Lung (tissue), 12 donors: ENCODE results near the gene PARD3B. TPM values are rescaled to one million over a fixed set of nuclear protein-coding genes. Genes with fewer than 3 reads are reported as not detected.

Experiments
- ATAC-seq: fragments of 200-7000 bp; cut with Tn5 transposase; one replicate; pipeline ENCODE4 v1.9.1; 2020; ENCODE audit warnings: moderate number of reproducible peaks; ENCODE audit not compliant: insufficient read depth, low FRiP score
- DNase-seq, 3 donors: peaks; one replicate each; pipeline ENCODE4 v3.0.0-alpha.2; 2013 to 2017
- H3K27ac ChIP-seq, 2 donors: one replicate each; pipeline ENCODE4 v1.5.1; 2013; ENCODE audit warnings: mild to moderate bottlenecking in 2 of 2, moderate library complexity in 2 of 2, control low read depth in 1 of 2, inconsistent platforms in 1 of 2, low read depth in 1 of 2, low read length in 1 of 2
- H3K27me3 ChIP-seq, 3 donors: one replicate each; pipeline ENCODE4 v1.5.1; 2013; ENCODE audit warnings: low read length in 2 of 3; ENCODE audit not compliant: control insufficient read depth in 3 of 3, insufficient read depth in 3 of 3
- H3K36me3 ChIP-seq, 4 donors: one replicate each; pipeline ENCODE4 v1.5.1; 2013; ENCODE audit warnings: low read length in 4 of 4, mild to moderate bottlenecking in 1 of 4, moderate library complexity in 1 of 4; ENCODE audit not compliant: control insufficient read depth in 4 of 4, insufficient read depth in 4 of 4
- H3K4me1 ChIP-seq, 5 donors: one replicate each; pipeline ENCODE4 v1.5.1; 2013; ENCODE audit warnings: low read length in 5 of 5, mild to moderate bottlenecking in 2 of 5, moderate library complexity in 1 of 5; ENCODE audit not compliant: control insufficient read depth in 5 of 5, insufficient read depth in 5 of 5
- H3K4me3 ChIP-seq: one replicate; pipeline ENCODE4 v1.5.1; 2013; ENCODE audit warnings: mild to moderate bottlenecking, control low read depth, moderate library complexity
- H3K9ac ChIP-seq, 2 donors: one replicate each; pipeline ENCODE4 v1.5.1; 2013; ENCODE audit warnings: low read length in 2 of 2, control low read depth in 1 of 2; ENCODE audit not compliant: insufficient read depth in 1 of 2
- H3K9me3 ChIP-seq, 4 donors: one replicate each; pipeline ENCODE4 v1.5.1; 2013; ENCODE audit warnings: low read length in 3 of 4, mild to moderate bottlenecking in 1 of 4, moderate library complexity in 1 of 4; ENCODE audit not compliant: control insufficient read depth in 4 of 4, insufficient read depth in 3 of 4
- WGBS, 2 donors: extraction: QIAGEN DNeasy Blood & Tissue Kit; methylation state at CpG; one replicate each; pipeline ENCODE4 v1.1.7; 2013; 5-methylcytosine and 5-hydroxymethylcytosine counted together
- polyA plus RNA-seq, 2 donors: library from polyadenylated mRNA; stranded (reverse); fragments of 200-250 nt; gene quantifications; one replicate each; pipeline ENCODE4 v1.2.1, GENCODE V29; 2013
- total RNA-seq, 2 donors: library from RNA; depleted of rRNA in 1 of 2; stranded (reverse); fragments of >200 nt in 1 of 2; gene quantifications; one replicate each; pipeline ENCODE4 v1.2.1, GENCODE V29; 2014 to 2021
- TF ChIP-seq, protein P1 (sequence below): IDR thresholded peaks from 2 replicates; pipeline ENCODE4 v1.5.1; 2012; ENCODE audit warnings: mild to moderate bottlenecking; ENCODE audit errors: control extremely low read depth, extremely low read depth
- donor health status: control.
- donor health status: control.
- donor health status: Bipolar disorder and iron deficiency.
- donor health status: healthy.
- donor health status: DM: yes; HTN: yes; CAD: no.

Gene PARD3B
- total and polyA plus RNA-seq, 4 donors: 2.4 to 38.7 (median 17.1) TPM

DNA sequence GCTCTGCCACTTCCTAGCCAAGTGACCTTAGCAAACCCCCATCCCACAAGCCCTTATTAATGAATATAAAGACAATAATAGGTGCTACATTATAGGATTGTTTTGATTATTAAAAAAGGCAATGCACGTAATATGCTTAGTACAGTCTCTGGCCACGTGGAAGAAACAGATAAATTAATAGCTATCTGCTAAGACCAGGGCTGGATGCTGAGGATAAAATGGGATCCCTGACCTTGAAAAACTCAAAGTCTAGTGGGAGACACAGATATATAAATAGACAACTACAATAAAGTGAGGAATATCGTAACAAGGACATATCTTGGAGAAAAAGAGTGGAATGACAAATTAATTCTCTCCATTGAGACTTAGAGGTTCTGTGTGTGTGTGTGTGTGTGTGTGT lies 29.9 kb upstream of the PARD3B start:
- H3K4me3 ChIP-seq: no peak overlapping the region
- no peaks in the 10 kb centered on the region for H3K9me3 ChIP-seq
- no peak for ATAC-seq
- DNase-seq: no peak
- H3K36me3 ChIP-seq: no peaks in the 10 kb centered on the region
- TF ChIP-seq, protein P1, sequence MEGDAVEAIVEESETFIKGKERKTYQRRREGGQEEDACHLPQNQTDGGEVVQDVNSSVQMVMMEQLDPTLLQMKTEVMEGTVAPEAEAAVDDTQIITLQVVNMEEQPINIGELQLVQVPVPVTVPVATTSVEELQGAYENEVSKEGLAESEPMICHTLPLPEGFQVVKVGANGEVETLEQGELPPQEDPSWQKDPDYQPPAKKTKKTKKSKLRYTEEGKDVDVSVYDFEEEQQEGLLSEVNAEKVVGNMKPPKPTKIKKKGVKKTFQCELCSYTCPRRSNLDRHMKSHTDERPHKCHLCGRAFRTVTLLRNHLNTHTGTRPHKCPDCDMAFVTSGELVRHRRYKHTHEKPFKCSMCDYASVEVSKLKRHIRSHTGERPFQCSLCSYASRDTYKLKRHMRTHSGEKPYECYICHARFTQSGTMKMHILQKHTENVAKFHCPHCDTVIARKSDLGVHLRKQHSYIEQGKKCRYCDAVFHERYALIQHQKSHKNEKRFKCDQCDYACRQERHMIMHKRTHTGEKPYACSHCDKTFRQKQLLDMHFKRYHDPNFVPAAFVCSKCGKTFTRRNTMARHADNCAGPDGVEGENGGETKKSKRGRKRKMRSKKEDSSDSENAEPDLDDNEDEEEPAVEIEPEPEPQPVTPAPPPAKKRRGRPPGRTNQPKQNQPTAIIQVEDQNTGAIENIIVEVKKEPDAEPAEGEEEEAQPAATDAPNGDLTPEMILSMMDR: no peak
- 87 to 91% methylated on average over 3 of the region's 3 CpGs for WGBS, 2 donors
- H3K4me1 ChIP-seq: no peaks in the 10 kb centered on the region
- no peak overlapping the region for H3K27ac ChIP-seq
- H3K9ac ChIP-seq: no peak overlapping the region
- H3K27me3 ChIP-seq: no peaks in the 10 kb centered on the region

DNA sequence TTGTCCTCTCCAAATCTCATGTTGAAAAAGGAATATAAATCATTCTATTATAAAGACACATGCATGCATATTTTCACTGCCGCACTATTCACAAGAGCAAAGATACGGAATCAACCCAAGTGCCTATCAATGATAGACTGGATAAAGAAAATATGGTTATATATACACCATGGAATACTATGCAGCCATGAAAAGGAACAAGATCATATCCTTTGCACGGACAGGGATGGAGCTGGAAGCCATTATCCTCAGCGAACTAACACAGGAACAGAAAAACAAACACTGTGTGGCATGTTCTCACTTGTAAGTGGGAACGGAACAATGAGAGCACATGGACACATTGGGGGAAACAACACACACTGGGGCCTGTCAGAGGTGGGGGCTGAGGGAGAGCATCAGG lies 28.1 kb upstream of the PARD3B start:
- Histone ChIP-seq H3K9me3 (no peaks in the 10 kb centered on the region), H3K27me3 (no peaks in the 10 kb centered on the region), H3K36me3 (no peaks in the 10 kb centered on the region), H3K9ac (no peak overlapping the region), H3K27ac (no peak overlapping the region), H3K4me1 (no peaks in the 10 kb centered on the region), H3K4me3 (no peak overlapping the region)
- DNase-seq: no peak
- no peak for ATAC-seq
- TF ChIP-seq, protein P1: no peak
- WGBS, 2 donors: 94 to 96% methylated on average over 5 of the region's 5 CpGs

DNA sequence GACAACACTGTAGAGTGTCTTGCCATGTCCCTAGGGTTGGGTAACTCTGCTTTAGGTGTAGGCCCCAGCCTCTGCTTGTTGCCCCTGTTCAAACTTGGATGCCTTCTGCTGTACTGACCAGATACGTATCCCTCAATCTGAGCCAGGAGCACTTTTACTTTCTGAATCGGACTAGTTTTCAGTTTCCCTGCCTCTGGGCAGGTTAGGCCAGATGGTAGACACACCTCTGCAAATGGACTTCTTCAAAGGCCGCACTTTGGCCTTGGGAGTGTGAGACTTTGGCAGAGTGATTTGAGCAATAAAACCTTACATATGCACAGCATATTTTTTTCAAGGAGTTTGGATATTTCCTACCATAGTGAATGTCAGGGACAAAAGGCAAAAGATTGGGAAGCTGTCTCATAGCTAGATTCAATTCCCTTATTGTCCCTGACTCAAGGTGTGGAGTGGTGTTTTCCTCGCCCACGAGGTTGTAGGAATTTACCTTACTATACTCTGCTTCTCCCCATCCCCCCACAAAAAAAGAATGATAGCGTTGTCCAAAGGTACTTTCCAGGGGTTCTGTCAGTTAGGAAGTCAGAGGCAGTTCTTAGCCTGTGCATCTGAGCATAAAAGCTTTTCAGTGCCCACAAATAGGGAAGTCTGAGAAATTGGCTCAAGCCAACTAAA lies 15.3 kb upstream of the PARD3B start:
- Histone ChIP-seq H3K36me3 (no peaks in the 10 kb centered on the region), H3K4me1 (no peaks in the 10 kb centered on the region), H3K27me3 (no peaks in the 10 kb centered on the region), H3K9me3 (no peaks in the 10 kb centered on the region), H3K9ac (no peak overlapping the region), H3K27ac (no peak overlapping the region), H3K4me3 (no peak overlapping the region)
- DNase-seq (no peak), ATAC-seq (no peak)
- TF ChIP-seq, protein P1: no peak
- 74 to 79% methylated on average over 6 of the region's 6 CpGs for WGBS, 2 donors

DNA sequence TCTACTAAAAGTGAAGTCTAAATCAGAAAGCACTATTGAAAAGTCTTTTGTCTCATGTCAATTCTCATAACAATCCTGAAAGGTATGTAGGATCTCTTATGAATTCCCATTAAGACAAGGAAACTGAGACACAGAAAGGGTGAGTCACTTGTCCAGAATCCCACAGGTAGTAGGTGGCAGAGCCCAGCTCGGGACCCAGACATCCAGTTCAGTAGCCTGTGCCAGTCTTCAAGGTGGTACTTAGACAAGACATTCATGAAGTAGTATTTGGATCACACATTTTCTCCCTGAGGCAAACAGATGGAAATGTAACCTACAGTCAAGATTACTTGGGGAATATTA lies 14.8 kb upstream of the PARD3B start:
- Histone ChIP-seq H3K27me3 (no peaks in the 10 kb centered on the region), H3K36me3 (no peaks in the 10 kb centered on the region), H3K9ac (no peak overlapping the region), H3K9me3 (no peaks in the 10 kb centered on the region), H3K4me1 (no peaks in the 10 kb centered on the region), H3K27ac (no peak overlapping the region), H3K4me3 (no peak overlapping the region)
- no peak for ATAC-seq
- 68 to 95% methylated on average over 1 of the region's 1 CpG for WGBS, 2 donors
- no peak for DNase-seq
- TF ChIP-seq, protein P1: no peak
